Stimulated activated naive CD8-positive, alpha-beta T cell treated with anti-CD3 and anti-CD28 coated beads, Interleukin-15, Interleukin-2, amounts not matched to agents 100 U/mL and 50 U/mL, for 24 hours (primary cell): Measurements from ENCODE around the gene SLC27A3.

Source experiments
- ATAC-seq: fragments of 150-1000 bp; cut with Tn5 transposase; one replicate; pipeline ENCODE4 v1.10.0; 2021
- DNase-seq: peaks from one replicate; pipeline ENCODE4 v3.0.0; 2021

SLC27A3 gene

GRCh38 chr1:153798468-153798780, 23.2 kb downstream of the SLC27A3 start:
- ATAC-seq (no peak), DNase-seq (no peak)

- ATAC-seq (no peak), DNase-seq (no peak)
Measured at GRCh38 chr1:153799016-153799415, 23.8 kb downstream of the SLC27A3 start.

DNA sequence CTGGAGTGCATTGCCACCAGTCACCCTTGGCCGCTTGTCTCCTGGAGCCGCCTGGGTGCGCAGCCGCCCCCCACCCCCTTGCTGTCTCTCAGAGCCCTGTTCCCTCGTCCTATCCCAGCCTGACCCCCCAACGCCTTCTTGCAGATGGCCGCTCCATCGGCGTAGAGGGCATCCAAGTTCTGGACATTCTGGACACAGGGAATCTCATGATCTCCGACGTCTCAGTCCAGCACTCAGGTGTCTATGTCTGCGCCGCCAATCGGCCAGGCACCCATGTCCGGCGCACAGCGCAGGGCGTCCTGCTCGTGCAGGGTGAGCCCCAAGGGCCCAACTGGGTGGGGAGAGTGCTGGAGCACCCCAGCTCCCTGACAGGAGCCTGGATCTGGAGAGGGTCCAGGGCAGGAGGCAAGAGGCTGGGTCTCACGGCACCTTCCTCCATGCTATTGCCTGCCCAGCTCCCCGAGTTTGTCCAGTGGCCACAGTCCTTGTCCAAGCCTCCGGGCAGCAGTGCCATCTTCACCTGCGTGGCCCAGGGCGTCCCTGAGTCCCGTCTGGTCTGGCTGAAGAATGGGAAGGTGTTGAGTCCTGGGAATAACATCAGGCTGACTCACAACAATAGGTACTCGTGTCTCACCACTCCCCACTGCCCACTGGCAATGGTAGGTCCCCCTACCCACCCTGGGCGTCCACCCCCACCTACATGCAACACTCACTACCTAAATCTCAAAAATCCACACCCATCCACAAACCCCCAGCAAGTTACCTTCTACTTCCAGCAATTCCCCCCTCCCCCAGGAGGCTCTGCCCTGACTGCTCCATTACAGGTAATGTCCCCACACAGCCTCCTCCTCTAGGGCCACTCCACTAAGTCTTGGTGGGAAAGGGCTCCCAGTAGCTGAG, 24.6 kb downstream of the SLC27A3 start:
- ATAC-seq, result no peak
- DNase-seq, result no peak

DNA sequence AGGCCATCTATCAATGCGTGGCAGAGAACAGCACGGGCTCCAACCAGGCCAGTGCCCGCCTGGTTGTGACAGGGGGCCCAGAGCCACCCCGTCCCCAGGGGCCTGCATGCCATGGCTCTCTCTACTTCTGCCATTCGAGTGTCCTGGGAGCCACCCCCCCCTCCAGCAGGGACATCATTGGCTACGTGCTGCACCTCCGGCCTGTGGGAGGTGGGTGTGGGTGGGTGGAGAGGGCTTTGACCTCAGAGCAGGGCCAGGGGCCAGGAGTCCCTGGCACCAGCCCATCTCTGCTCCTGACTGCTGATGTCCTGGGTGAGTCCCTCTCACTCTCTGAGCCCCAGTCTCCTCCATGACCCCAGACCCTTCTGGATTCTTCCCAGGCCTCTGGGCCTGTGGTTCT, 25.3 kb downstream of the SLC27A3 start:
- ATAC-seq (no peak), DNase-seq (no peak)

DNA sequence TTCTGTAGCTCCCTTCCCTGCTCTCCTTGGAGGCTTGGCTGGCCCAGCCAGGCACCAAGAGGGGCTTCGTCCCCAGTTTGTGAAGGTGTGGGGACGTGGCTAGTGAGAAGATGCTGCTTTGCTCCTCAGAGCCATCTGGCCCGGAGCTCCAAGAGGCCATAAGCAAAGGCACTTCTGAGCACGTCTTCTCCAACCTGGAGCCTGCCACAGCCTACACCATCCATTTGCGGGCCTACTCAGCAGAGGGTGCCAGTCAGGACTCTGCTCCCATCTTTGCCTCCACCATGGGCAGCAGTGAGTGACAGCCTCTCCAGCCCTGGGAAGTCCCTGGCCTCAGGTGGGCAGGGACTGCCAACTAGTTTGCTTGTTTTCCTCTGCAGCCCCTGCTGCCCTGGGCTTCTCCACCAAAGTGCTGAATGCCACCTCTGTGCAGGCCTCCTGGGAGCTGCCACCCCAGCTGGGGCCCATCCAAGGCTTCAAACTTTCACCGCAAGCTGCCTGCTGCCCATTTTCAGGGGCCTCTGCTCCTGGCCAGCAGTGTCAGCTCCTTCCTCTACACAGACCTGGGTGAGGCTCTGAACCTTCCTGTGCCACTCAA, 25.9 kb downstream of the SLC27A3 start:
- ATAC-seq (no peak), DNase-seq (no peak)

DNA sequence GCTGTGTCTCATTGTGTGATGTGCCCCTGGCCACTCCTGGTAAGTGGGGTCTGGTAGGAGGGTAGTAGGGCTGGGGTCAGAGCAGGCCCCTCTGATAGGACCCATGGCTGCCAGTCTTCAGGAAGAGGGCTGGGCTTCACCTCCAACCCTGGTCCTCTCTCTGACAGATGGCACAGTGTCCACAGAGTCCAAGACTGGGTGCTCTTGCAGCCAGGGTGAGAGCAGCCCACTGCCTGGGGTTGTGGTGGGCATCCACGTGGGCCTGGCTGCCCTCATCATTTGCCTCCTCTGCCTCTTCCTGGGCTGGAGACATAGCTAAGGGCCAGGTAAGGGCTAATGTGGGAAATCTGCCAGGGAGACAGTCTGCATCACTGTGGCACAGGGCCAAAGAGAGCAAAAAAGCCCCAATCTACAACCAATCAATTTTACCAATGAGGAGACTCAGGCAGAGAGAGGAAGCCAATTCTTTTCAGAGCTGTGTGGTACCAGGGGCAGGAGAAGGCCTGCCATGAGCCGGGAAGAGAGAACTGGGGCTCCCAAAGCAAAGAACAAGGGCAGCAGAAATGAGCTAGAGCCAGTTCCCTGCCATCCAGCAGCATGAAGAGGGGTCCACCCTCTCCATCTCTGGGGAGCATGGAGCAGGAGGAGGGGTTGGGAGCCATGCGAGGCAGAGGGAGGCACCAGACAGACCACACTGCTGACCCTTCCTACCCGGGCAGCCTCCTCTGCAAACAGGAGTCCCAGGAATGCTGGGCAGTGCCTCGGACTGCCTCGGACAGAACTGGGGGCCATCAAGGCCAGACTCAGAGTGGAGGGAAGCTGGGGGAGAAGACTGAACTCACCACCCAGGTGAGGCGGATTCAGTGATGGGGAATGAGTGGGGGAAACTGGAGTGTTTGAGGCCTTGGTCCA, 26.8 kb downstream of the SLC27A3 start:
- ATAC-seq, result no peak

GRCh38 chr1:153803470-153804056, 28.4 kb downstream of the SLC27A3 start:
- no peak for ATAC-seq
- no peak for DNase-seq

More for the DNA sequence above, 26.8 kb downstream of the SLC27A3 start:
- no peak for DNase-seq

DNA sequence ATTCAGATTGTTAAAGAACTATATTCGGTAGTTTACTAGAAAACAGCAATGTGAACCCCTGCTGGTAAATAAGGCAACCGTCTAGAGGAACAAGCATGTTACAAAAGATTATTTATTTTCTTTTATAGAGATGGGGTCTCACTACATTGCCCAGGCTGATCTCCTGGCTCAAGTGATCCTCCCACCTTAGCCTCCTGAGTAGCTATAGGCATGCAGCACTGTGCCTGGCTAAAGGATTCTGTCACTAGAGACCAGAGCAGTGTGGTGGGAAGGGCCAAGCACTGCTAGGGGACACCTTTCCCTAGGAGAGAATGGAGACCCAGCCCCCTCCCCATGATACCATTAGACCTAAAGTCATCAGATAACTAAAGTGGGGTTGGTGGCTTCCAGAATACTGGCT, 28.9 kb downstream of the SLC27A3 start:
- DNase-seq (no peak), ATAC-seq (no peak)

DNA sequence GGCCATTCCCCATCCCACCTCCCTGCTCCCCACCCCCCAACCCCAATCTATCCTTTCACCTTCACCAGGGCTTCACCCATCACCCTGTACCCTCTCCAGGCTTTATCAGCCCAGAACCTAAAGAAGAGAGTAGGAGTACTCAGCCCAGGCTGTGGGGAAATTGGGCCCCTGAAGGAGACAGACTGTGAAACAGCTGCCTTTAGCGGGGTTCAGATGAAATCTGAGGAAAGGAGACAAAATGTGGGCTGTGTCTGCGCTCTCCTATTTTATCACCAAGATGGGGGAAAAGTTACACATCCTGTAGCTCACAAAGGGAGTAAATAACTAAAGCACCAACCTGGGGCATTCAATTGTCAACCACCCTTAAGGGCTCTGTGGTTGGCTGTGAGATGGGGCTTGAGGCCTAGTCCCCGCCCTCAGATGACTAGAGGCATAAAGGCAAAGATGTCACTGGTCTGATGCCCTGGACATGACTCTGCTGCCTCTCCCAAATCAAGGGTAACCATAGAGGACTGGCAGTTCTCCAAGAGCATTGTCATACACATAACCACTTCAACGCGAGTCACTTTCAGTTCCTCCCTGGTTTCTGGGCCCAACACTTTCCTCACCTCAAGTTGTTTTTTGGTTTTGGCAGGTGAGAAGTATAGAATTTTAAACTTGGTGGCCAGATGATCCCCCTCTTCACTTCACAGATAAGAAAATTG, 30.0 kb downstream of the SLC27A3 start:
- ATAC-seq (peak; percentile 99), DNase-seq (peak; percentile 75)

DNA sequence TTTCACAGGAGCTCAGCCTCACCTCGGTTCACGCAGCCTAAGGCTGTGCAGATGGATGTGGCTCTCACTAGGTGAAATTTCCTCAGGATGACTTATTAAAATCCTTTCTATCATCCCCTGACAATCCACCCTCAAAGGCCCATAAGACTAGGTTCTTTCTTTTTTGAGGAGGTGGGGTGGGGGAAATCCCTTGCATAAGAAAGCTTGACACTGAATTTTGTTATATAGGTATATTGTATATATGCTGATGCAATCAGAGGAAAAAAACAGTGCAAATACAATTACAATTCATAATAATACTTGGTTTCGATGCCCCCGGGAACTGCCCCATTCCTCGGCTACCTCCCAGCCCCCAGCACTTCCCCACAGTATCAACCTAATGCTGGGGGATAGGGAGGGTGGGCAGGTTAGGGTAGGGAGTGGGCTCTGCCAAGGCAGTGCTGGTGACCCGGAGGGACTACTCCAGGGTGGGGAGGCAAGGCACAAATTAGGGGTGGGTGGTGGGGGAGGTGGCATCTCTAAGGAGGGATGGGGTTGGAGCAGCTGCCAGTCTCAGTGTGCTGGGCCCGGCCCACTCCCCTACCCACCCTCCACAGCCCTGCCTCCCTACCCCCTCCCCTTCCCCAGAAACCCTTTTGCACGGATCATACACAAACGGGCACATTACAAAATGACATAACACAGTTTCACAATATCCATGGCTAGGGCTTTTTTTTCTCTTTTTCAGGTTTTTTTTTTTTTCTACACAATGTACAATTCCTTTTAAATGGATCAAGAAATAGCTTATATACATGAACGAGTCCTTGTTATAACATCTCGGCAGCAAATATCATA, 30.9 kb downstream of the SLC27A3 start:
- no peak for DNase-seq
- peak; percentile 37 for ATAC-seq

GRCh38 chr1:153816283-153816889, 41.2 kb downstream of the SLC27A3 start:
- no peak for ATAC-seq
- DNase-seq, result no peak

DNA sequence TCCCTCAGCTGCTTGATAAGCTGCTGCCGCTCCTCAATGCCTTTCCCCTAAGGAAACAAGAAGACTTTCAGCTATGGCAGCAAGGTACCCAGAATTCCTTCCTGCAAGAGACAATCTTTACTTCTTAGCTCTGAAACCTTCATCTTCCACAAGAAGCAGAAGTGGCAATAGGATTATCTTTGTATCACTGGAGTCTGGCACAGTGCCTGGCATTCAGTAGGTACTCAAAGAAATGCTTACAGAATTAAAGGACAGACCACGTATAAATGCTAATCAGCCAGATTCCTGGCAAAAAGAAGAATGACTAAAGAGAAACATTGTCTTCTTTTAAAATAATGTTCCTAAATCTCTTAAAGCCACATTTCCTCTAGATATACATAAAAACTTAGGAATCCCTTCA, 43.7 kb downstream of the SLC27A3 start:
- DNase-seq, result no peak
- ATAC-seq, result no peak

GRCh38 chr1:153827168-153827964, 52.2 kb downstream of the SLC27A3 start:
- no peak for DNase-seq
- no peak for ATAC-seq
